Natural killer cell (primary cell): ENCODE measurements around the gene LIN54. TPM values are rescaled to one million over a fixed set of nuclear protein-coding genes. Genes with fewer than 3 reads are reported as not detected.
"Not testable (repeated sequence)": the region's sequence is repeated elsewhere in the genome, so short reads cannot be mapped to it uniquely, and the experiment has no call there.

ENCODE experiments used
- ATAC-seq, 3 donors: fragments of 150-1000 bp in 2 of 3; fragments of 200-7000 bp in 1 of 3; cut with Tn5 transposase; 1 replicate in 1 of 3; 2 replicates in 2 of 3; pipeline ENCODE4 v1.10.0; 2021; ENCODE audit warnings: mild to moderate bottlenecking in 2 of 3, moderate library complexity in 2 of 3
- DNase-seq, 2 donors: peaks; one replicate each; pipeline versions ENCODE4 v3.0.0 to v3.0.0-alpha.2; 2013 to 2021; ENCODE audit warnings: mixed read lengths in 1 of 2
- H3K27ac ChIP-seq: one replicate; pipeline ENCODE4 v1.5.1; 2013; ENCODE audit warnings: mild to moderate bottlenecking, low read length
- H3K27me3 ChIP-seq: one replicate; pipeline ENCODE4 v1.6.1; 2013; ENCODE audit warnings: low read length; ENCODE audit not compliant: control insufficient read depth, insufficient read depth
- H3K36me3 ChIP-seq: one replicate; pipeline ENCODE4 v1.6.1; 2013; ENCODE audit warnings: low read length; ENCODE audit not compliant: control insufficient read depth, insufficient read depth
- H3K4me1 ChIP-seq: one replicate; pipeline ENCODE4 v1.6.1; 2013; ENCODE audit warnings: low read length; ENCODE audit not compliant: control insufficient read depth, insufficient read depth
- H3K4me3 ChIP-seq: one replicate; pipeline ENCODE4 v1.5.1; 2013; ENCODE audit warnings: low read length
- H3K9me3 ChIP-seq: one replicate; pipeline ENCODE4 v1.6.1; 2013; ENCODE audit warnings: low read length; ENCODE audit not compliant: control insufficient read depth, insufficient read depth
- H3K27ac Mint-ChIP-seq, 2 donors: one replicate each; pipeline ENCODE4 v1.8.0; 2022; ENCODE audit warnings: mild to moderate bottlenecking in 2 of 2, mixed read lengths in 2 of 2, moderate library complexity in 1 of 2
- H3K27me3 Mint-ChIP-seq, 2 donors: one replicate each; pipeline ENCODE4 v1.8.0; 2022; ENCODE audit warnings: low read depth in 2 of 2, mixed read lengths in 2 of 2
- H3K36me3 Mint-ChIP-seq: one replicate; pipeline ENCODE4 v1.8.0; 2022; ENCODE audit warnings: mixed read lengths
- H3K4me1 Mint-ChIP-seq, 2 donors: one replicate each; pipeline ENCODE4 v1.8.0; 2022; ENCODE audit warnings: mixed read lengths in 2 of 2
- H3K4me3 Mint-ChIP-seq: one replicate; pipeline ENCODE4 v1.8.0; 2022; ENCODE audit warnings: mild to moderate bottlenecking, moderate library complexity, mixed read lengths
- H3K9me3 Mint-ChIP-seq, 2 donors: one replicate each; pipeline ENCODE4 v1.8.0; 2022; ENCODE audit warnings: mixed read lengths in 2 of 2
- CTCF ChIP-seq: fragments of 200-600 bp; IDR thresholded peaks from one replicate; pipeline ENCODE4 v1.8.0; 2022; ENCODE audit warnings: antibody characterized with exemption
- WGBS: methylation state at CpG from one replicate; pipeline ENCODE4 v1.1.7; 2013; ENCODE audit warnings: missing lambda C conversion rate; ENCODE audit not compliant: insufficient coverage; 5-methylcytosine and 5-hydroxymethylcytosine counted together
- intact Hi-C: fragments of 100-400 bp; cut with micrococcal nuclease; formaldehyde crosslinking; loops from one replicate; pipeline ENCODE4 v1.14.2; 2022
- total RNA-seq, 4 donors: library from RNA; stranded (reverse); fragments of 120-200 nt in 1 of 4; gene quantifications; one replicate each; pipeline versions ENCODE4 v1.2.3 to v1.2.4, GENCODE V29; 2013 to 2022

Gene LIN54
- total RNA-seq, 3 donors from 2014 or later (not counting 1 experiment from before 2014, with no cell fraction given), result 16.6 to 20.1 (median 19.3) TPM

- no peak for TF ChIP-seq CTCF
- H3K36me3 Mint-ChIP-seq, result no peaks in the 10 kb centered on the region
- intact Hi-C loops, result loop anchor here (1.0 to 5.0 kb wide), 6 partner anchors 21 to 583 kb away; partner anchors contain the start of genes HELQ, MRPS18C, PLAC8 and SCD5
- no peaks in the 10 kb centered on the region for H3K9me3 Mint-ChIP-seq
- Histone ChIP-seq H3K9me3 (no peaks in the 10 kb centered on the region), H3K27me3 (no peaks in the 10 kb centered on the region), H3K36me3 (no peaks in the 10 kb centered on the region), H3K4me1 (peaks cover 30% of the 10 kb centered on the region), H3K4me3 (peak overlapping the region; percentile 91), H3K27ac (peak overlapping the region; percentile 95)
- 0% methylated on average over 14 of the region's 14 CpGs for WGBS
- DNase-seq, result peak in 1 of 2 donors; percentile 52
- H3K27ac Mint-ChIP-seq, result peak overlapping the region; percentile 98 to 100
- no peaks in the 10 kb centered on the region for H3K27me3 Mint-ChIP-seq
- H3K4me1 Mint-ChIP-seq, result peaks cover 67 to 73% of the 10 kb centered on the region in 2 donors
- peak in 2 of 3 donors; percentile 0 to 2 for ATAC-seq
- peak overlapping the region; percentile 99 for H3K4me3 Mint-ChIP-seq
Observed at GRCh38 chr4:83010111-83010521, 507 bp downstream of the LIN54 start.

GRCh38 chr4:83009529-83009928 lies 1.1 kb downstream of the LIN54 start:
- Histone ChIP-seq H3K27ac (peak overlapping the region; percentile 95), H3K4me1 (peaks cover 30% of the 10 kb centered on the region), H3K9me3 (no peaks in the 10 kb centered on the region), H3K36me3 (no peaks in the 10 kb centered on the region), H3K27me3 (no peaks in the 10 kb centered on the region), H3K4me3 (peak overlapping the region; percentile 91)
- DNase-seq (no peak), ATAC-seq (no peak)
- TF ChIP-seq CTCF, result no peak
- peak overlapping the region; percentile 98 to 100 for H3K27ac Mint-ChIP-seq
- H3K9me3 Mint-ChIP-seq, result no peaks in the 10 kb centered on the region
- no peaks in the 10 kb centered on the region for H3K36me3 Mint-ChIP-seq
- intact Hi-C loops, result no loop called here
- no peaks in the 10 kb centered on the region for H3K27me3 Mint-ChIP-seq
- H3K4me1 Mint-ChIP-seq, result peaks cover 67 to 73% of the 10 kb centered on the region in 2 donors
- 76% methylated on average over 2 of the region's 3 CpGs for WGBS
- peak overlapping the region; percentile 99 for H3K4me3 Mint-ChIP-seq

GRCh38 chr4:83003044-83003791 lies 7.4 kb downstream of the LIN54 start:
- H3K9me3 Mint-ChIP-seq, H3K27ac Mint-ChIP-seq, H3K27ac ChIP-seq, H3K27me3 Mint-ChIP-seq, H3K36me3 ChIP-seq, ATAC-seq, H3K9me3 ChIP-seq, DNase-seq, H3K27me3 ChIP-seq, H3K36me3 Mint-ChIP-seq, intact Hi-C loops, H3K4me3 ChIP-seq, H3K4me3 Mint-ChIP-seq: not testable (repeated sequence)
- H3K4me1 Mint-ChIP-seq, result peaks cover 27 to 32% of the 10 kb centered on the region in 2 donors
- WGBS, result 95% methylated on average over 14 of the region's 14 CpGs
- H3K4me1 ChIP-seq, result peaks cover 17% of the 10 kb centered on the region

GRCh38 chr4:83002329-83002728 lies 8.3 kb downstream of the LIN54 start:
- H3K27ac ChIP-seq, result no peak overlapping the region
- peaks cover 19 to 27% of the 10 kb centered on the region in 2 donors for H3K4me1 Mint-ChIP-seq
- intact Hi-C loops, result no loop called here
- H3K4me1 ChIP-seq, result peaks cover 8% of the 10 kb centered on the region
- H3K9me3 ChIP-seq, result no peaks in the 10 kb centered on the region
- ATAC-seq (no peak), DNase-seq (no peak)
- H3K36me3 Mint-ChIP-seq, result no peaks in the 10 kb centered on the region
- no peak overlapping the region for H3K4me3 ChIP-seq
- H3K27me3 ChIP-seq, result no peaks in the 10 kb centered on the region
- TF ChIP-seq CTCF, result no peak
- no peak overlapping the region for H3K4me3 Mint-ChIP-seq
- 90% methylated on average over 2 of the region's 3 CpGs for WGBS
- no peaks in the 10 kb centered on the region for H3K36me3 ChIP-seq
- no peak overlapping the region for H3K27ac Mint-ChIP-seq
- no peaks in the 10 kb centered on the region for H3K27me3 Mint-ChIP-seq
- no peaks in the 10 kb centered on the region for H3K9me3 Mint-ChIP-seq
